HEK293T (cell line): ENCODE results near the gene ZNF865.
A peak's percentile ranks its signal among the peaks of the same experiment; 100 is the strongest.

ENCODE experiments used
- BHLHE40 ChIP-seq: fragments of 450-650 bp; IDR thresholded peaks from 2 replicates; pipeline ENCODE4 v1.6.1; 2016; ENCODE audit warnings: mild to moderate bottlenecking, moderate library complexity, borderline replicate concordance
- CTBP1 ChIP-seq: fragments of 450-650 bp; IDR thresholded peaks from 2 replicates; pipeline ENCODE4 v1.6.1; 2016; ENCODE audit warnings: borderline replicate concordance
- FOXM1 ChIP-seq: fragments of 450-650 bp; IDR thresholded peaks from 2 replicates; pipeline ENCODE4 v1.6.1; 2017; ENCODE audit warnings: mild to moderate bottlenecking, borderline replicate concordance
- L3MBTL2 ChIP-seq: fragments of 450-650 bp; conservative IDR thresholded peaks from 2 replicates; pipeline ENCODE4 v1.6.1; 2016; ENCODE audit warnings: mild to moderate bottlenecking
- NFRKB ChIP-seq: fragments of 450-650 bp; IDR thresholded peaks from 2 replicates; pipeline ENCODE4 v1.6.1; 2016; ENCODE audit warnings: mild to moderate bottlenecking, moderate library complexity
- SP1 ChIP-seq: fragments of 450-650 bp; IDR thresholded peaks from 2 replicates; pipeline ENCODE4 v1.6.1; 2017

DNA sequence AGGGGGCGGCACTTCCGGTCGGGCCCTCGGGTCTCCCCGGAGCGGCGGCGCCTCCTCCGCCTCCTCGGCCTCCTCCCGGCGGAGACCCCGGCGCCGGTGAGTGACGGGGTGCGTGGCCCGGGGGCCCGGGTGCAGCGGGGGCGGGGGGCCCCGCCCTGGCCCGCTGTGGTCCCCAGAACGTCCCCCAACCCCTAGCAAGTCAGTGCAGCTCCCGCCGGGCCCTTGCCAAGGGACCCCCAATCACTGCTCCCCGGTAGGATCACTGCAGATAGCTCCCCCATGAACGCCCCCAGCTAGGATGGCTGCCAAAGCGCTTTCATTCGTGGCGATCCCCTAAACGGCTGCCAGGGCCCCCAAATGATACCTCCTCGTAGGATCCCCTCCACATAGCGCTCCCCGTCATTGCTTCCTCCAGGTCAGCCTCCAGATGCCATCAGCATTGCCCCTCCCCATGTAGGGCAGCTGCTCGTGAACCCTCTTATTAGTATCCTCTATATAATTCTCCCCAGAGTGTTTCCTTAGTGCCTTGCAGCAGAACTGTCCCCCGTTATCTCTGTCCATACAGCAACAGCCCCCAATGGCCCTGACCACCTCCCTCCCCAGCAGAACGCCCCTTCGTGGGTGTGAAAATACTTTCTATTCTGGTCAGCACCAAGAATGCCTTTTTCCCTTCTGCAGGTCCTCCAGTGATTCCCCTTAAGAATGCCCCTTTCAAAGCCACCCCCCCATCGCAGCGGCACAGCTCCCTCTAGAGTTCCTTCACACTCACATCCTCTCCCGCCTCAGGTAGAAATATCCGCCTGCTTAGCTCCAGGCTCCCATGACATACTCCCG, at the start of gene ZNF865:
- TF ChIP-seq NFRKB (no peak), CTBP1 (no peak), BHLHE40 (no peak), L3MBTL2 (peak; percentile 83), SP1 (no peak), FOXM1 (no peak)
